Activated gamma-delta T cell treated with Interleukin-2 at 50 U/mL for 16 hours (primary cell): ENCODE results near the gene HPS3.

Experiments used
- DNase-seq: peaks from one replicate; pipeline ENCODE4 v3.0.0-alpha.2; 2020

Gene HPS3

GRCh38 chr3:149120051-149120972, 9.1 kb upstream of the HPS3 start:
- DNase-seq: no peak

GRCh38 chr3:149122721-149123578, 6.5 kb upstream of the HPS3 start:
- no peak for DNase-seq

- no peak for DNase-seq
These were observed 617 bp upstream of the HPS3 start for GRCh38 chr3:149128821-149129220.

GRCh38 chr3:149131589-149131988, 2.2 kb downstream of the HPS3 start:
- DNase-seq: no peak

GRCh38 chr3:149134575-149134974, 5.1 kb downstream of the HPS3 start:
- DNase-seq: no peak

GRCh38 chr3:149142682-149143081, 13.2 kb downstream of the HPS3 start:
- no peak for DNase-seq

- DNase-seq: no peak
These were observed 15.9 kb downstream of the HPS3 start for GRCh38 chr3:149145356-149145755.

GRCh38 chr3:149145974-149146373, 16.5 kb downstream of the HPS3 start:
- no peak for DNase-seq

GRCh38 chr3:149150436-149150835, 21.0 kb downstream of the HPS3 start:
- no peak for DNase-seq

- no peak for DNase-seq
These were observed 22.4 kb downstream of the HPS3 start for GRCh38 chr3:149151843-149152242.

GRCh38 chr3:149152420-149152819, 23.0 kb downstream of the HPS3 start:
- no peak for DNase-seq

- DNase-seq: no peak
These were observed 24.0 kb downstream of the HPS3 start for GRCh38 chr3:149153402-149153801.

- no peak for DNase-seq
These were observed 31.4 kb downstream of the HPS3 start for GRCh38 chr3:149160754-149161300.

GRCh38 chr3:149162007-149162406, 32.6 kb downstream of the HPS3 start:
- no peak for DNase-seq

GRCh38 chr3:149163066-149163465, 33.6 kb downstream of the HPS3 start:
- no peak for DNase-seq

GRCh38 chr3:149167898-149168297, 38.5 kb downstream of the HPS3 start:
- DNase-seq: no peak

GRCh38 chr3:149170672-149171071, 41.2 kb downstream of the HPS3 start:
- no peak for DNase-seq

- no peak for DNase-seq
These were observed 45.5 kb downstream of the HPS3 start for GRCh38 chr3:149174901-149175300.

- DNase-seq: no peak
These were observed 47.7 kb downstream of the HPS3 start for GRCh38 chr3:149177122-149177521.

GRCh38 chr3:149179220-149179619, 49.8 kb downstream of the HPS3 start:
- DNase-seq: no peak

- no peak for DNase-seq
These were observed 50.7 kb downstream of the HPS3 start for GRCh38 chr3:149180057-149180573.

- no peak for DNase-seq
These were observed 51.7 kb downstream of the HPS3 start for GRCh38 chr3:149181182-149181581.

- DNase-seq: no peak
These were observed 56.8 kb downstream of the HPS3 start for GRCh38 chr3:149186219-149186618.
